Stimulated activated CD8-positive, alpha-beta memory T cell treated with anti-CD3 and anti-CD28 coated beads, Interleukin-2, amount 100 ng/mL, for 1 hour (primary cell): ENCODE data around the gene HEXIM1.
A peak's percentile ranks its signal among the peaks of the same experiment; 100 is the strongest.

Experiments
- DNase-seq, 2 donors: peaks; one replicate each; pipeline ENCODE4 v3.0.0-alpha.2; 2020; ENCODE audit warnings: low read depth in 2 of 2

The HEXIM1 gene

DNA sequence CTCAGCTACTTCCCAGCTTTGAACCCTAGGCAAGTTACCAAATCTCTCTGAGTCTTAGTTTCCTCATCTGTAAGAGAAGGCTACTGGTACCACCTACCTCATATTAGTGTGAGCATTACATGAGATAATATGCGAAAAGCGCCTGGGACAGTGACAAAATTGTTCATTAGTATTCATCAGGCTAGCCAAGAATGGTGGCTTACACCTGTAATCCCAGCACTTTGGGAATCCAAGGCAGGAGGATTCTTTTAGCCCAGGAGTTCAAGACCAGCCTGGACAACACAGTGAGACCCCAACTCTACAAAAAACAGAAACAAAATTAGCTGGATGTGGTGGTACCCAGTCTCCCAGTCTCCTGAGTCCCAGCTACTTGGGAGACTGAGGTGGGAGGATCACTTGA, 19.3 kb upstream of the HEXIM1 start:
- DNase-seq = no peak

DNA sequence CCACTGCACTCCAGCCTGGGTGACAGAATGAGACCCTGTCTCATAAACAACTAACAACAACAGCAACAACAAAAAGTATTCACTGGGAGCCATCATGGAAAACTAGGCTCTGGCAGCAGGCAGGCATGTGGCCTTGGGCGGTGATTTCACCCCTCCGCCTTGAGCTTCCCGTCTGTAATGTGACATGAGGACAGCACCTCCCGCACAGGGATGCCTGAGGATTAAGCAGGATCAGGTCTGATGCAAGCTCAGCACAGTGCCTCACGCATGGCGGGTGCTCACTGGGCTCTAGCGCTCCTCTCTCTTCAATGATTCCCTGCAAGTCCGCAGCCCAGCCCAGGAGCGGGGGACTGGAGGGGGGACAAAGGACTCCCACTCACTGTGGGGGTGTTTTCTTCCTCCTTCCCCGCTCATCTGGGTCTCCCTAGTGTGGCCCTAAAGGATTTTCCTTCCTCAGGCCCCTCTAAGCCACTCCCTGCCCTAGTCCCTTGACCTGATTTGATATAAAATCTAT, 18.8 kb upstream of the HEXIM1 start:
- DNase-seq = no peak

DNA sequence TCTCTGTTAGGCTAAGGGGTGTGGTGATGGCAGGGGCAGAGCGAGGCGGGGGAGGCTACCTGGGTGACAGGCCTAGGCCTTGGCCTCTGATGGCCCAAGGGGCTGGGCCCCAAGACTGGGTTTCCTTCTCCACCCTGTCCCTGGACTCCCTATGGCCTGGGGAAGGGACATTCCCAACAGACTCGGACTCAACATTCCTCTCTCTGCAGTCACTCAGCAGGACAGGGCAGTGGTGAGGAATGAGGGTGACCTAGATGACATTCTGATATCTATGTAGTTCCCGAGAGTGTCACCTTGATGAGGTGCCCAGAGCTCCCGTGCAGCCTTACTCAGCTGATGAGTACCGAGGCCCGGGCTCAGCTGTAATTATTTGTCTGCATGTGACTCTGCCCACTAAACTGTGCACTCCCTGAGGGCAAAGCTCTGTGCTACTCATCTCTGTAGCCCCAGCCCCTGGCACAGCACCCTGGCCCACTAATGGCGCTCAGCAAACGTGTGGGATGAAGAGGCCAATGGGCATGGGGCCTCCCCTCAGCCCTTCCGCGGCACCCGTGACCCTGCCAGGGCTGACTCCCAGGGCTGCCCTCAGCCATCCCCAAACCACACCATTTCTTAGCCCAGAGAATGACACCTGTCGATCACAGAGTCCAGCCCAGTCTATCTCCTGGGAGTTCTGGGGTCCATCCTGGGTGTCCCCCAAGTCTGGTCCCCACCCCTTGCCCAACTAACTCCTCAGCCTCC, 18.2 kb upstream of the HEXIM1 start:
- no peak for DNase-seq

DNA sequence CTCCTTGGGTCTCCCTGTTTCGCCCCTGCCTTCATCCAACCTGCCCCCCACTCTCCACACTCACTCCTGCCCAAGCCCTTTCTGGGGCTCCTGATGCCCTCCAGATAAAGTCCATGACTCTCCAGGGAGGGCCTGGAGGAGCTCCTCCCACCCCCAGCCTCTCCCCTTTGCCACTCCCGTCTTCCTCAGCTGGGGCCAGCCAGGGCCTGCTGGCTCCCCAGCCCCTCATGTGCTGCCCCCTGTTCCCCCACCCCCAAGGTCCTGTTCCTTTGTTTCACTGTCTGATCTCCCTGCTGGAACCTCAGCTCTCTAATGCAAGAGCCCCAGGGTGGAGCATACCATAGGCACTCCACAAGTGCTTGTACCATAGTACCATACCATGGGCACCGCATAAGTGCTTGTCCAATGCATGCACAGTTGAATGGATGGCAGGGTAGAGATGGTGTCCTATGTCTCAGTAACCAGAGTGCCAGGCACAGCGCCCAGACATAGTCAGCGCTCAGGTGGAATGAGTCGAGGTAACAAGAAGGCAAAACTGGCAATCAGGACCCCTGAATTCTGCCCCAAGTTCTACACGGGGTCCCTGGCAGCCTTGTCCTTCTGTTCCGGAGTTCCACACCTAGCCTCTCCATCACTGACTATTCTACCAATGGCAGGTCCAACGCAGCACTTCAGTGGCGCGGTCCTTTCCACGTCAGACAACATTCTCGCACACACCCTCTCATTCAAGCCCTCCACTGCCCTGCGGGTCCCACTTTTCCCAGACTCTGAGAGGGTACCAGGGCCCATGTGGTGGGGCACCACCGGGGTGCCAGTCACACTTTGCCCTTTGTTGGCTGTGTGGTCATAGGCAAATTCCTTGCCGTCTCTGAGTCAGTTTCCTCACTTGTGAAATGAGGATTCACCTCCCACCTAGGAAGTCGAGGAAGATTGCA, 17.3 kb upstream of the HEXIM1 start:
- DNase-seq = no peak

DNA sequence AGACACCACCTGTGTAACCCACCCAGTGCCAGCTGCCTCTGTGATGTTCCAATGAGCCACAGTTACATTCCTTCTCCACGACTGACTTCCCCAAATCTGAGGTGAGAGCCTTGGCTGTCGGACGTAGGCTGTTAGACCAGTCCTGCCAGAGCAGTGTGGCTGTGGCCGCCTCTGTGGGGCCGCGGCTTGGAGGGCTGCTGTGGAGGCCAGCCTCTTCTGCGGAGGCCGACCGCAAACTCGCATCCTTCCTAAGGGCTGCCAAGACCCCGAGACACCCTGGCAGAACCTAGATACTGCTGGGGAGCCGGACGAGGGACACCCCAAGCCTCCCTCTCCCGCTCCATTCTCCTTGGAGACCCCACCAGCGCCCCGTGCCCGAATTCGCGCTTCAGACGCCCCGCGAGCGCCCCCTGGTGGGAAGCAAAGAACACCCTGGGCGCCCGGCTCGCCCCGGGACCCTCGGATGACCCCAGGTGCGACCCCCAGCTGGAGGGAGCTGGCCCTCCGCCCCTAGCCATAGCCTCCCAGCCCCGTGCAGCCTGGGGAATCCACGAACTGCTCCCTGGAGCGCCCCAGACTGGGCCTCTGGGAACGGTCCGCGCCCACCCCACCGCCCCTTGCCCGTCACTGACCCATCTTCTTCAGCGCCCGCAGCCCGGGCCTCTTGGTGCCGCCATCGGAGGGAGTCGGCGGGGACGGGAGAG, 16.5 kb upstream of the HEXIM1 start:
- no peak for DNase-seq

DNA sequence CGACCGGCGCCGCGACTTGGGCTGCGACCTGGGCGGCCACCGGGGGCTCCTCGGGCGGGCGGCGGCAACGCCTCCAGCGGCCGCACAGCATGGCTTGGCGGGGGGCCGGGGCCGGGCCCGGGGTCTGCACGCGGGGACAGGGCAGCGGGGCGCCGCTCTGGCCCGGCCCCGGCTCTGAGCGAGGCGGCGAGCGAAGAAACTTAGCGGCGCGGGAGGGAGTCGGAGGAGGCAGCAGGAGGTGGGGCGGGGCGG, 16.0 kb upstream of the HEXIM1 start, which contains the start of gene PLCD3:
TSS of gene PLCD3 (minus strand) at position 196 of the 252 bp plus-strand sequence. CDS start at position 91, 105 bp downstream.
- DNase-seq = peak in 1 of 2 donors; percentile 58

DNA sequence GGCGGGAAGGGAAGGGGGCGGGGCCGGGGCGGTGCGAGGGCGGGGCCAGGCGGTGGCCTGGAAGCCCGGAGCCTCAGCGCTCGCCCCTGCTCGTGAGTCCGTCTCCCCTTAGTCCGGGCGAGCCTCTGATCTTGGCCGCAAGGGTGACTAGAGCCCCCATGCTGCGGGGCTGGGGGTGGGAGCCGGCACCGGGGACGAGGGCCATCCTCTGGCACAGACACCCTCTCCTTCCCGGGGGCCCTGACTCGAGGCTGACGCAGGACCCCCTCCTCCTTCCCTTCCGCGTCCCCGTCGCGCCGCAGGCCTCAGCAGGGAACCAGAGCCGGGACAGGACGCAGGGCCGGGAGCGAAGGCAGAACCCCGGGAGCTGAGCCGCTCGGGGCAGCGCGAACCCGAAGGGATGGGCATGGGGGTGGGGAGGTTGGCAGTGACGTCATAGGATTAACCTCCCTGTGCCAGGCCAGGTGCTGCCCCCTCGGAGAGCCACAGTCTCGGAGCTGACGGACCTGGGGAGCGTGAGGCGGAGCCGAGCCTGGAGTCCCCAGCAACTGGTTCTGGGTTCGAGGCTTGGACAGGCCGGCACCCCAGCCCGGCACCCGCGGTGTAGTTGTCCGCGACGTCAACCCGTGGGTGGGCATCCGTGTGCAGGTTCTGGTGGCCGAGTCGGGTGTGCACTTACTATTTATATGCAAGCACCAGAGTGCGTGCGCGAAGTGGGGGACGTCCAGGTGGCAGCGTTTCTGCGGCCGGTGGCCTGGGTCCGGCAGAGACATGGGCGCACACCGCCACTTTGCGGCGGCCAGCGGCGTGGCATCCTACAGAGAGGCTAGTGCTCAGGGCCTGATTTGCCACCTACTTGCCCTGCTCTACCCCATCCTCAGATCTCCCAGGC, 15.5 kb upstream of the HEXIM1 start:
- DNase-seq = peak in 1 of 2 donors; percentile 28

DNA sequence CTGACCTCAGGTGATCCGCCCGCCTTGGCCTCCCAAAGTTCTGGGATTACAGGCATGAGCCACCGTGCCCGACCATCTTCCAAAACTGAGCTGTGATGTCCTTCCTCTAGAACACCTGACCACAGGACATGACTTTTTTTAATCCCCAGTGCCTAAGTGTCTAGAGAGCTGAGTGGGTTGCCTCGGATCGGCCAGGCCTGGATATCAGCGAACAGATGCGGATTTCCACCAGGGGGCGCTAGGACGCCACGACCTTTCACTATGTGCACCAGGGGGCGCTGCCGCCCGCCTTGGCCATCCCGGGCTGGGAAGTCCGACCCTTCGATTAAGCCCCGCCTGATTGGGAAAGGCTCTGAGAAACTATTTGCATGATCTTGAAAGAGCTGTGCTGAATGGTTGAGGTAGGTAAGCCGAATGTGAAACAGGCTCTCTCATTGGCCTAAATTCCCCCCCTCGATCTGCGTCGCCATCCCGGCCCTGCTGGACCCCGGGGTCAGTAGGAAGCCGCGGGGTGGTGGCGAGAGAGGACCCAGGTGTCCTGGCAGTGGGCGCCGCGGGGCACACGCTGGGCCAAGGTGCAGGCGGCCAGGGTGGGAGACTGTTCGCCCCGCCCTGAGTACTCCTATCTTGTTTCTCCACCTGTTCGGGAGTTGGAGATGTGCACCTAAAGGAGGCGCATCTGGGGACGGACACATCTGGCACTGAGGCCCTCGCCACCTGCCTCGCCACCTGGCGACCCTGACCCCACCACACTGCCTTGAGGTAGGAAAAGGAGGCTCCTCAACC, 12.9 kb upstream of the HEXIM1 start, which contains the start of gene ACBD4:
TSS of gene ACBD4 (plus strand) at position 496 of the 786 bp plus-strand sequence. CDS start 458 bp downstream, outside the sequence.
- DNase-seq = peak; percentile 96 to 97

DNA sequence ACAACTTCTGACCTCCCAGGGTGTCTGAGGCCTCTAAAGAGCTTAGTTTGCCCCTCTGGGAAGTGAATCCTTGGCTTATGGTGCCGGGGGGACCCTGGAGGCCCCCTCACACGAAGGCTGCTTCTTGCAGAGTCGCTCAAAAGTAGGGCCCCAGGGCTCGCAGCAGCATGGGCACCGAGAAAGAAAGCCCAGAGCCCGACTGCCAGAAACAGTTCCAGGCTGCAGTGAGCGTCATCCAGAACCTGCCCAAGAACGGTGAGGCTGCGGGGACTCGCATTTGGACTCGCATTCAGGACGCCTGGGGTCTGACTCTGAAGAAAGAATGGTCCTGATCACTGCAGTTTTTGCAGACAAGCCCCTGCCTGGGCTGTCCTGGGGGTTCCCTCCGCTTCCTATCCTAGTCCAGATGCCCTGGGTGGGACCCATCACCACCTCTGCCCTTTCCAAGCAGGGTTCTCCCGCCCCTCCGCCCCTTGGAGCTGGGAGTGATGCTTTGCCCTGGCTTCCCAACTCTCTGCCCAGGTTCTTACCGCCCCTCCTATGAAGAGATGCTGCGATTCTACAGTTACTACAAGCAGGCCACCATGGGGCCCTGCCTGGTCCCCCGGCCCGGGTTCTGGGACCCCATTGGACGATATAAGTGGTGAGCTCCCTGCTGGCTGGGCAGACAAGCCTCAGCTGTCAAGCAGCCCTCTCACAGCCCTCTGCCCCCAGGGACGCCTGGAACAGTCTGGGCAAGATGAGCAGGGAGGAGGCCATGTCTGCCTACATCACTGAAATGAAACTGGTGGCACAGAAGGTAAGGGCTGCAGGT, 12.1 kb upstream of the HEXIM1 start:
- no peak for DNase-seq

DNA sequence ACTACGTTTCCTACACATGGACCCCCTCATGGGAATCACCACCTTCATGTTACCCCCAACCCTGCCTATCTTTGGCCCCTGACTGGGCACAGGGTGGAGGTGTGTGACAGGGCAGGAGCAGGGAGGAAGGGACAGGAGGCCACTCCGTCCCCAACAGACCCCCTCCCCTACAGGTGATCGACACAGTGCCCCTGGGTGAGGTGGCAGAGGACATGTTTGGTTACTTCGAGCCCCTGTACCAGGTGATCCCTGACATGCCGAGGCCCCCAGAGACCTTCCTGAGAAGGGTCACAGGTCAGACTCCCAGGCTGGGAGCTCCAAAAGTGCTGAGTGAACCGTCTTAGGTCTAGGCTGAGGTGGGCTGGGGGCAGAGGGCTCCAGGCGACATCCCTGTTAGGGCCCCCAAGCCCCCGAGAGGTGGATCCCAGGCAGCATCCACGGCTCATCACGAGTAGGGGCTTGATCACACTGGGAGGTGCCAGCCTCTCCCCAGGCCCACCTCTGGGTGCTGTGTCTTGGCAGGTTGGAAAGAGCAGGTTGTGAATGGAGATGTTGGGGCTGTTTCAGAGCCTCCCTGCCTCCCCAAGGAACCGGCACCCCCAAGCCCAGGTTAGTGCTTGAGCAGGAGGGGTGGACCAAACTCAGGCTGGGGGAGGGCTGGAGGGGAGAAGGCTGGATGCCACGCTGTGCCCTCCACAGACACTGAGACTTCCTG, 11.3 kb upstream of the HEXIM1 start:
- DNase-seq = no peak

DNA sequence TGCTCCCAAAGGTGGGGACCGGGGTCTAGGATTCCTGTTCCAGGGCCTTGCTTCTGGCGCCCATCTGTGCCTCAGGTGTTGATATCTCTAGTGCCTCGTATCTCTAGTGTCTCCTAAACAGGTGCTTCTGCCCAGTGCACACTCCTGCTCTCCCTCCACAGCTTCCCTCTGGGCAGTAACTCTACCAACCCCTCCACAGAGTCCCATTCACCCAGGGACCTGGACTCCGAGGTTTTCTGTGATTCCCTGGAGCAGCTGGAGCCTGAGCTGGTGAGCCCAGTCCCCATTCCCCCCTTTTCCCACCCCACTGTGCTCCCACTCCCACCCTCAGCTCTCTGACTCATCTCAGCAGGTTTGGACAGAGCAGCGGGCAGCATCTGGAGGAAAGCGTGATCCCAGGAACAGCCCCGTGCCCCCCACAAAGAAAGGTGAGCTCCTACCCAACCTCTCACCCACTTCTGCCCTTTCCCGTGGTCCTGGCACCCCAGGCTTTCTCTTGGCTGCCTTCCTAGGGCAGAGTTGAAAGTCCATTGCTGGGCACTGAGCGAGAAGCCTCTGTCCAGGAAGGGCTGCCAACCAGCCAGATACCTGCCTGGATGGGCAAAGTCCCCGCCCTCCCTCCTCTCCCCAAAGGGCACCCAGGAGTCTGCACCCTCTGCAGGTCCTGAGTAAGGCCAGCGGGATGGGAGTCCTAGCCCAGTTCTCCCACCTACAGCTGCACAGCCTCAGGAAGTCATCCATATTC, 10.5 kb upstream of the HEXIM1 start:
- DNase-seq = no peak

DNA sequence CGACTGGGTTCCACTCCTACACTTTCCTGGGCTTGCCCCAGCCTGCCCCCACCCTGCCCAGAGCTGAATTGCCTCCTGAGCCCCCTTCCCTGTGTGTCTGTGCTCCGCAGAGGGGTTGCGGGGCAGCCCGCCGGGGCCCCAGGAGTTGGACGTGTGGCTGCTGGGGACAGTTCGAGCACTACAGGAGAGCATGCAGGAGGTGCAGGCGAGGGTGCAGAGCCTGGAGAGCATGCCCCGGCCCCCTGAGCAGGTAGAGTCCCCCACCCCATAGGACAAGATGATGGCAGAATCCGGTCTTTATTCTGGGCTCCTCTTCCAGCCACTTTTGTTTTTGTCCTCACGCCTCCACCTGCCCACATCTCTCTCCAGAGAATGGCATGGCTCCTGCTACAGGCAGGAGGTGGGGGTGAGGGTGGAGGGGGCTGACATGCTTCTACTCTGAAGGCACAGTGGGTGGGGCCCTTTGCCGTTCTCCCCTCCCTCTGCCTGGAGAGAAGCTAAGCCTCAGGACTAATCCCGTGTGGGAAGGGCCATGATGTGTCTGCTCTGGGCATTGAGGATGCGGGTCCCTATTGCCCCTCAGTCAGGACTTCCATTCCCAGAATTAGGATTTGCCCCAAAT, 9.3 kb upstream of the HEXIM1 start:
- no peak for DNase-seq

DNA sequence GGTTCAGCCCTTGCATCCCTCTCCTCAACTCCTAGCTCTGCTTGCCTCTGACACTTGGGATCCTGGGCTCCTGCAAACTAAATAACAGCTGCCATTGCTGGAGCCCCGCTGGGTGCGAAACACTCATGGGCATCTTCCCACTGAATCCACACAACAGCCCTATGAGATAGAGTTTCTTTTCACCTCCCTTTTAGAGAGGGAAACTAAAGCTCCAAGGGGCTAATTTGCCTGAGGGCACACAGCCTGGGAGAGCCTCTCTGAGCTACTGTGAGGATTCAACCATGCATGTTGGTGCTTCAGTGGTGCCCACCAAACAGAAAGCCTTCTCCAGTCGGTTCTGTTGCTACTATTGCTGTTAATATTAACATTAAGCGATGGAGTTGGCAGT, 8.7 kb upstream of the HEXIM1 start:
- no peak for DNase-seq

DNA sequence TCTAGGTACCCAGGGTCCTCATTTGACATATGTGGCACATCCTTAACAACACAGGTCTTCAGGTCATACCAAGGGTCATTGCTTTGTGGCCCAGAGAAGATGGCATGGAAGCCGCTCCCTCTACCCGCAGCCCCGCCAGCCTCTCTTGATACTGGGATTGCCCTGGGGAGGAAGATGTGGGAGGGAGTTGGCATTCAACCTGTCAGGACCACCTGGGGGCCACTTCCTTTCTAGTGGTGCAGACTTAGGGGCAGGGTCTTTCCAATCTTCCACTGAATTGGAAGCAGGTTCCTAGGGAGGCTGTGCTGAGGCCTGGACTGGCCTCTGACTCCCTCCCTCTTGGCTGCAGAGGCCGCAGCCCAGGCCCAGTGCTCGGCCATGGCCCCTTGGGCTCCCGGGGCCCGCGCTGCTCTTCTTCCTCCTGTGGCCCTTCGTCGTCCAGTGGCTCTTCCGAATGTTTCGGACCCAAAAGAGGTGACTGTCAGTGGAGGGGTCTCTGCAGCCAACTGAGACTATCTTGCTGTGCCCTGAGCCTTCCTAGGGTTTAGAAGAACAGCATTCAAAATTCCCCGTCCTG, 5.1 kb upstream of the HEXIM1 start:
- no peak for DNase-seq

DNA sequence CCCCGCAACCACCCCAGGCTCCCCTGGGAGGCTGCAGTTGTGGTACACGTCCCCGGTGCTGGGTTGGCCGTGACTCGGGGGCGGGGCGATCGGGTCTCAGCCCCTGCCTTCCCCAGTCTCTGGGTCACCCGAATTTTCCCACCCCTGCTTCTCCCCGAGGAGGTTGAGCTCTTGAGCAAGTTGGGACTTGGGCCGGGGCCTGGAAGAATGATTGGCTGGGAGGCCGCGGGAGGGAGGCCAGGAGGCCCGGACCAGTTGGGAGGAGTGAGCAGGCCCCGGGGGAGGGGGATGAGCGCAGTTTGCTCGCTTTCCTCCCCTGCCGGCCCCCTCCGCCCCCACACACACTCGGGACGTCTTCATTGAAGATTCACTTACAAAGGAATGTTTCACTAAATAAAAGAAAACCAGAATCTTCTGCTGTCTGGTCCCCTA, 4.5 kb upstream of the HEXIM1 start:
- DNase-seq = no peak

DNA sequence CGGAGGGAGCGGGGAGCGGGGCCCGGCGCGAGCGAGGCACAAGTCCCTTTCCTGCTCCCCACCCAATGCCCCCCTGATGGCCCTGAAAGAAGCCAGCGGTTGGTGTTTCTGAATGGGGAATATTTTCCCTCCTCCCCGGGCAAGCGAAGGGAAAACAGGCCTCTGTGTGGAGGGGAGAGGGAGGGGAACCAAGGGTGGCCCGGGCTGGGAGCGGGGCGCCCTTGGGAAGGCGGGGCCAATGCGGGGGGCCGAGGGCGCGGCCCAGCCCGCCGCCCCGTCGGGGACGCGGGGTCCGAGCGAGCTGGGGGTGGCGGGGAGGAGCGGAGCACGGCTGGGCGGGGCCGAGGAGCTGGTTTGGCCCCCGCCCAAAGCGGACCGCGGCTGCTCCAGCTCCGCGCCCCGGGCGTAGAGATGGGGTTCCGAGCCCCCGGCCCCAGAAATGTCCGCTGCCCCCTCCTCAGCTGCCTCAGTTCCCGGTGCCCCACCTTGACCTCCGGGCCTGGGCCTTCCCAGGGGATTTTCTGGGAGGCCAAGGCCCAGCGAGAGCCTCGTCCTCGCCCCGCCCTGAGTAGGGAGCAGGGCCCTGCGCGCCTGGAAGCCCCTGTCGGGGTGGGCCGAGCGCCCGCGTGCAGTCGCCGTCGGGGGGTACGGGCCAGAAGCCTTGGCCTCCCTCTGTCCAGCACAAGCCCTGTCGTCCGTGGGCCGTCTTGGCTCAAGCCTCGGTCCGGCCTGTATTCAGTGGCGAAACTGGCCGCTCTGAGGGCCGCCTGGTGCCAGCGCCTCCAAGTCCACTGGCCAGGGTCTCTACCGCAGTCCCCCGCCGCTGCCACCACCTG, 3.9 kb upstream of the HEXIM1 start:
- DNase-seq = no peak
